HL-60 (cell line): ENCODE measurements around the gene CIART.

Experiments
- POLR2AphosphoS5 ChIP-seq: IDR thresholded peaks from 2 replicates; pipeline ENCODE4 v1.6.1; 2012; ENCODE audit warnings: low read depth
- REST ChIP-seq: IDR thresholded peaks from 2 replicates; pipeline ENCODE4 v1.6.1; 2012; ENCODE audit warnings: low read depth; ENCODE audit not compliant: insufficient replicate concordance
- TF ChIP-seq, protein P1 (sequence below): IDR thresholded peaks from one replicate; pipeline ENCODE4 v1.5.1; 2011; ENCODE audit warnings: low read length, control low read depth, inconsistent platforms; ENCODE audit not compliant: insufficient read depth

DNA sequence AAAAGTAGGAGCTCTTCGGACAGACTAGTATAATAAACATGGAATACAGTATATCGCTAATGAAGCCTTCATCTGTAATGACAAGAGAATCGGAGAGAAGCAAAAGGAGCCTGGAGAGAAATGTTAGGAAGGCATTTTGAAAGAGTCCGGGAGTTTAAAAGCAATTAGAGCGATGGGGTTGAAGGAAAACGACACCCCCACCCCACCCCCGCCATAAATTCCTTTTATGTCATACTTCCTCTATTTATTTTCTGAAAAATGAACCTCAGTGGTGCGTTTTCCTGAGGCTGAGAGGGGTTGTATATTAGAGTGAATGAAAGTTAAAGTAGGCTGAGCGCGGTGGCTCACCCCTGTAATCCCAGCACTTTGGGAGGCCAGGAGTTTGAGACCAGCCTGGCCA is 12.9 kb upstream of the CIART start:
- TF ChIP-seq, protein P1, sequence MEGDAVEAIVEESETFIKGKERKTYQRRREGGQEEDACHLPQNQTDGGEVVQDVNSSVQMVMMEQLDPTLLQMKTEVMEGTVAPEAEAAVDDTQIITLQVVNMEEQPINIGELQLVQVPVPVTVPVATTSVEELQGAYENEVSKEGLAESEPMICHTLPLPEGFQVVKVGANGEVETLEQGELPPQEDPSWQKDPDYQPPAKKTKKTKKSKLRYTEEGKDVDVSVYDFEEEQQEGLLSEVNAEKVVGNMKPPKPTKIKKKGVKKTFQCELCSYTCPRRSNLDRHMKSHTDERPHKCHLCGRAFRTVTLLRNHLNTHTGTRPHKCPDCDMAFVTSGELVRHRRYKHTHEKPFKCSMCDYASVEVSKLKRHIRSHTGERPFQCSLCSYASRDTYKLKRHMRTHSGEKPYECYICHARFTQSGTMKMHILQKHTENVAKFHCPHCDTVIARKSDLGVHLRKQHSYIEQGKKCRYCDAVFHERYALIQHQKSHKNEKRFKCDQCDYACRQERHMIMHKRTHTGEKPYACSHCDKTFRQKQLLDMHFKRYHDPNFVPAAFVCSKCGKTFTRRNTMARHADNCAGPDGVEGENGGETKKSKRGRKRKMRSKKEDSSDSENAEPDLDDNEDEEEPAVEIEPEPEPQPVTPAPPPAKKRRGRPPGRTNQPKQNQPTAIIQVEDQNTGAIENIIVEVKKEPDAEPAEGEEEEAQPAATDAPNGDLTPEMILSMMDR = no peak
- no peak for TF ChIP-seq POLR2AphosphoS5
- TF ChIP-seq REST = no peak
